SK-N-SH treated with all-trans-retinoic acid at 6 μM for 48 hours (cell line): ENCODE measurements around the gene C1QTNF12.

ENCODE experiments used
- ATAC-seq: fragments of 200-7000 bp; cut with Tn5 transposase; 3 replicates; pipeline ENCODE4 v1.9.1; 2020; ENCODE audit warnings: mild to moderate bottlenecking, moderate library complexity
- ARNTL ChIP-seq: fragments of 450-650 bp; formaldehyde crosslinking; IDR thresholded peaks from 2 replicates; pipeline ENCODE4 v1.5.0; 2020; ENCODE audit warnings: low read depth, mild to moderate bottlenecking, moderate library complexity, borderline replicate concordance
- BACH2 ChIP-seq: fragments of 250-450 bp; sonication (Bioruptor Pico); IDR thresholded peaks from 2 replicates; pipeline ENCODE4 v1.9.0; 2021; ENCODE audit warnings: mild to moderate bottlenecking, borderline replicate concordance
- CREB5 ChIP-seq: fragments of 250-450 bp; sonication (Bioruptor Pico); IDR thresholded peaks from 2 replicates; pipeline ENCODE4 v1.5.1; 2020; ENCODE audit warnings: low read depth, mild to moderate bottlenecking, moderate library complexity
- CSDC2 ChIP-seq: fragments of 250-450 bp; sonication (Bioruptor Pico); IDR thresholded peaks from 2 replicates; pipeline ENCODE4 v1.5.0; 2020; ENCODE audit warnings: mild to moderate bottlenecking, moderate library complexity
- ESRRG ChIP-seq: fragments of 250-450 bp; sonication (Bioruptor Pico); IDR thresholded peaks from 2 replicates; pipeline ENCODE4 v1.6.1; 2021; ENCODE audit warnings: mild to moderate bottlenecking
- ISL1 ChIP-seq: fragments of 250-450 bp; sonication (Bioruptor Pico); IDR thresholded peaks from 2 replicates; pipeline ENCODE4 v2.1.2; 2022; ENCODE audit warnings: mild to moderate bottlenecking, moderate library complexity
- OSR1 ChIP-seq: fragments of 250-450 bp; sonication (Bioruptor Pico); IDR thresholded peaks from 2 replicates; pipeline ENCODE4 v1.8.0; 2022; ENCODE audit warnings: moderate library complexity, mild to moderate bottlenecking, inconsistent platforms
- POU6F1 ChIP-seq: fragments of 250-450 bp; sonication (Bioruptor Pico); IDR thresholded peaks from 2 replicates; pipeline ENCODE4 v1.8.0; 2021; ENCODE audit warnings: low read depth, mild to moderate bottlenecking, moderate library complexity, borderline replicate concordance
- PPARA ChIP-seq: fragments of 250-450 bp; sonication (Bioruptor Pico); IDR thresholded peaks from 2 replicates; pipeline ENCODE4 v1.5.0; 2020; ENCODE audit warnings: mild to moderate bottlenecking, borderline replicate concordance
- RARB ChIP-seq: fragments of 250-450 bp; sonication (Bioruptor Pico); IDR thresholded peaks from 2 replicates; pipeline ENCODE4 v1.8.0; 2021; ENCODE audit warnings: mild to moderate bottlenecking, moderate library complexity
- SNAI2 ChIP-seq: fragments of 250-450 bp; sonication (Bioruptor Pico); IDR thresholded peaks from 2 replicates; pipeline ENCODE4 v1.5.0; 2020; ENCODE audit warnings: mild to moderate bottlenecking, moderate library complexity
- TCF4 ChIP-seq: fragments of 250-450 bp; sonication (Bioruptor Pico); IDR thresholded peaks from 2 replicates; pipeline ENCODE4 v1.8.0; 2021; ENCODE audit warnings: mild to moderate bottlenecking, moderate library complexity, borderline replicate concordance
- TOX ChIP-seq: fragments of 250-450 bp; sonication (Bioruptor Pico); IDR thresholded peaks from 2 replicates; pipeline ENCODE4 v1.8.0; 2021; ENCODE audit warnings: mild to moderate bottlenecking, moderate library complexity, borderline replicate concordance
- ZFP3 ChIP-seq: fragments of 250-450 bp; sonication (Bioruptor Pico); IDR thresholded peaks from 2 replicates; pipeline ENCODE4 v1.5.0; 2020; ENCODE audit warnings: mild to moderate bottlenecking, moderate library complexity
- ZFP30 ChIP-seq: fragments of 450-650 bp; formaldehyde crosslinking; IDR thresholded peaks from 2 replicates; pipeline ENCODE4 v1.5.0; 2022; ENCODE audit warnings: mild to moderate bottlenecking, moderate library complexity
- ZNF565 ChIP-seq: fragments of 450-650 bp; formaldehyde crosslinking; conservative IDR thresholded peaks from 2 replicates; pipeline ENCODE4 v1.5.0; 2020; ENCODE audit warnings: low read depth, mild to moderate bottlenecking, moderate library complexity
- ZNF70 ChIP-seq: fragments of 450-650 bp; formaldehyde crosslinking; IDR thresholded peaks from 2 replicates; pipeline ENCODE4 v1.5.0; 2020; ENCODE audit warnings: mild to moderate bottlenecking, moderate library complexity
- ZNF8 ChIP-seq: fragments of 450-650 bp; formaldehyde crosslinking; IDR thresholded peaks from 2 replicates; pipeline ENCODE4 v1.5.0; 2020; ENCODE audit warnings: mild to moderate bottlenecking, moderate library complexity
- TF ChIP-seq, protein P1 (sequence below): fragments of 250-450 bp; sonication (Bioruptor Pico); IDR thresholded peaks from 2 replicates; pipeline ENCODE4 v1.8.0; 2020; ENCODE audit warnings: mild to moderate bottlenecking, moderate library complexity, borderline replicate concordance
- TF ChIP-seq, protein P2 (sequence below): fragments of 250-450 bp; sonication (Bioruptor Pico); IDR thresholded peaks from 2 replicates; pipeline ENCODE4 v1.5.1; 2021; ENCODE audit warnings: mild to moderate bottlenecking, moderate library complexity

C1QTNF12 gene

GRCh38 chr1:1218524-1219200, 27.9 kb downstream of the C1QTNF12 start:
- ATAC-seq: no peak
- TF ChIP-seq, protein P1, sequence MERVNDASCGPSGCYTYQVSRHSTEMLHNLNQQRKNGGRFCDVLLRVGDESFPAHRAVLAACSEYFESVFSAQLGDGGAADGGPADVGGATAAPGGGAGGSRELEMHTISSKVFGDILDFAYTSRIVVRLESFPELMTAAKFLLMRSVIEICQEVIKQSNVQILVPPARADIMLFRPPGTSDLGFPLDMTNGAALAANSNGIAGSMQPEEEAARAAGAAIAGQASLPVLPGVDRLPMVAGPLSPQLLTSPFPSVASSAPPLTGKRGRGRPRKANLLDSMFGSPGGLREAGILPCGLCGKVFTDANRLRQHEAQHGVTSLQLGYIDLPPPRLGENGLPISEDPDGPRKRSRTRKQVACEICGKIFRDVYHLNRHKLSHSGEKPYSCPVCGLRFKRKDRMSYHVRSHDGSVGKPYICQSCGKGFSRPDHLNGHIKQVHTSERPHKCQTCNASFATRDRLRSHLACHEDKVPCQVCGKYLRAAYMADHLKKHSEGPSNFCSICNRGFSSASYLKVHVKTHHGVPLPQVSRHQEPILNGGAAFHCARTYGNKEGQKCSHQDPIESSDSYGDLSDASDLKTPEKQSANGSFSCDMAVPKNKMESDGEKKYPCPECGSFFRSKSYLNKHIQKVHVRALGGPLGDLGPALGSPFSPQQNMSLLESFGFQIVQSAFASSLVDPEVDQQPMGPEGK (CRISPR knock-in tag): no peak
- TF ChIP-seq CREB5 (CRISPR knock-in tag) (no peak), ISL1 (CRISPR knock-in tag) (no peak), ARNTL (CRISPR knock-in tag) (no peak), TOX (CRISPR knock-in tag) (no peak), BACH2 (CRISPR knock-in tag) (no peak), ESRRG (CRISPR knock-in tag) (no peak), PPARA (CRISPR knock-in tag) (no peak), ZFP3 (no peak), OSR1 (CRISPR knock-in tag) (no peak), TCF4 (CRISPR knock-in tag) (no peak), RARB (CRISPR knock-in tag) (no peak), ZNF8 (CRISPR knock-in tag) (no peak), ZFP30 (no peak)
- TF ChIP-seq, protein P2, sequence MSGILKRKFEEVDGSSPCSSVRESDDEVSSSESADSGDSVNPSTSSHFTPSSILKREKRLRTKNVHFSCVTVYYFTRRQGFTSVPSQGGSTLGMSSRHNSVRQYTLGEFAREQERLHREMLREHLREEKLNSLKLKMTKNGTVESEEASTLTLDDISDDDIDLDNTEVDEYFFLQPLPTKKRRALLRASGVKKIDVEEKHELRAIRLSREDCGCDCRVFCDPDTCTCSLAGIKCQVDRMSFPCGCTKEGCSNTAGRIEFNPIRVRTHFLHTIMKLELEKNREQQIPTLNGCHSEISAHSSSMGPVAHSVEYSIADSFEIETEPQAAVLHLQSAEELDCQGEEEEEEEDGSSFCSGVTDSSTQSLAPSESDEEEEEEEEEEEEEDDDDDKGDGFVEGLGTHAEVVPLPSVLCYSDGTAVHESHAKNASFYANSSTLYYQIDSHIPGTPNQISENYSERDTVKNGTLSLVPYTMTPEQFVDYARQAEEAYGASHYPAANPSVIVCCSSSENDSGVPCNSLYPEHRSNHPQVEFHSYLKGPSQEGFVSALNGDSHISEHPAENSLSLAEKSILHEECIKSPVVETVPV (CRISPR knock-in tag): no peak

- no peak for ATAC-seq
- TF ChIP-seq ARNTL (CRISPR knock-in tag) (no peak), TCF4 (CRISPR knock-in tag) (no peak), OSR1 (CRISPR knock-in tag) (no peak), ZNF70 (no peak), ZFP30 (no peak), ZFP3 (no peak), ESRRG (CRISPR knock-in tag) (no peak), ZNF8 (CRISPR knock-in tag) (no peak), CSDC2 (no peak), PPARA (CRISPR knock-in tag) (no peak)
- TF ChIP-seq, protein P1 (CRISPR knock-in tag): no peak
- TF ChIP-seq, protein P2 (CRISPR knock-in tag): no peak
Observed at GRCh38 chr1:1217621-1218523, 28.6 kb downstream of the C1QTNF12 start.

DNA sequence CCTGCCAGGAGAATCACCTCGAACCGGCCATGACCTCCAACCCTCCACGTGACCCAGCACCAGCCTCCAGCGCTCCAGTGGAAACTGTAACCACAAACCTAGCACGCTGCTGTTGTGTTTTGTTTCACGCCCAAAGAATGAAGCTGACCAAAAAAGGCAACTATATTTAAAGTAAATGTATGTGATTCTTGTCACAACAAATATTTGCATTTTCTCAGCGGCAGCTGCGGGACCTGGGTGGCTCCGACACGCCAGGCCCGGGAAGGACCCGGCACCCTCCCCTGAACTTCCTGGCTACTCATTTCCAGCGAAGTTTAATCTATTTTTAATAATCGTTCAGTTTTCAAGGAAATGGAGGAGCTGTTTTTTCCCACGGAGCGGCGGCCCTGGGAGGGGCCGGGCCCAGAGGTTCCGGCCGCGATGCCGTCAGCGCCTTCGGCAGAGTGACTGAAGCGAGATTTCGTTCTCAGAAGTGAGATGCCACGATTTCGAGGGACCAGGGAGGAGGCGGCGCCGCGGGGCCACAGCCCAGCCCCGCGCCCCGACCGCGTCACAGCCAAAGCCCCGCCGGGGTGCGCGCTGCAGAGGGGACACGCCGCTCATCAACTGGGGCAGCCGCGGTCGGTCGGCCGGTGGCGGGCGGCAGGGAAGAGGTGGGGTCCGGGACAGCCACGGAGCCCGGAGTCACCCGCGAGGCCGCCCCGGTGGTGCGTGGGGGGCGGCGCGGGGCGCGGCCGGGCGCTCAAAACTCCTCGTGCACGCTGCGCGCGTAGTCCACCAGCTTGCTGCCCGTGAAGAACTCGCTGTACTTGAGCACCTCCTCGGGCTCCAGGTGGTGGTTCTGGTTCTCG, 29.5 kb downstream of the C1QTNF12 start:
- no peak for ATAC-seq
- TF ChIP-seq ZNF8 (CRISPR knock-in tag) (no peak), POU6F1 (CRISPR knock-in tag) (no peak), SNAI2 (CRISPR knock-in tag) (no peak), PPARA (CRISPR knock-in tag) (no peak), CSDC2 (no peak), RARB (CRISPR knock-in tag) (no peak), ZFP30 (no peak), ZNF565 (CRISPR knock-in tag) (no peak)
- TF ChIP-seq, protein P1 (CRISPR knock-in tag): no peak
